Cardiac septum (tissue), 1 donor: Measurements from ENCODE around the gene MOCOS. TPM values are rescaled to one million over a fixed set of nuclear protein-coding genes. Genes with fewer than 3 reads are reported as not detected.

Source experiments
- DNase-seq: peaks from one replicate; pipeline ENCODE4 v3.0.0-alpha.2; 2020; ENCODE audit warnings: low spot score
- intact Hi-C: fragments of 100-400 bp; cut with DNase I; formaldehyde crosslinking; loops from one replicate; pipeline ENCODE4 v1.14.0; 2022
- total RNA-seq: library from RNA; stranded (reverse); fragmentation: NEBNext Ultra II Directional; extraction: Animal tissue kit (Norgen Biotek cat#: 25700); gene quantifications from one replicate; pipeline ENCODE4 v1.2.1, GENCODE V29; 2021
- donor health status: DM: no; HTN: no; CAD: no.

MOCOS gene
- total RNA-seq, 1 donor from 2014 or later, result 0.38 TPM

GRCh38 chr18:36250827-36251226 is 63.5 kb downstream of the MOCOS start:
- DNase-seq, result no peak
- intact Hi-C loops, result no loop called here

DNA sequence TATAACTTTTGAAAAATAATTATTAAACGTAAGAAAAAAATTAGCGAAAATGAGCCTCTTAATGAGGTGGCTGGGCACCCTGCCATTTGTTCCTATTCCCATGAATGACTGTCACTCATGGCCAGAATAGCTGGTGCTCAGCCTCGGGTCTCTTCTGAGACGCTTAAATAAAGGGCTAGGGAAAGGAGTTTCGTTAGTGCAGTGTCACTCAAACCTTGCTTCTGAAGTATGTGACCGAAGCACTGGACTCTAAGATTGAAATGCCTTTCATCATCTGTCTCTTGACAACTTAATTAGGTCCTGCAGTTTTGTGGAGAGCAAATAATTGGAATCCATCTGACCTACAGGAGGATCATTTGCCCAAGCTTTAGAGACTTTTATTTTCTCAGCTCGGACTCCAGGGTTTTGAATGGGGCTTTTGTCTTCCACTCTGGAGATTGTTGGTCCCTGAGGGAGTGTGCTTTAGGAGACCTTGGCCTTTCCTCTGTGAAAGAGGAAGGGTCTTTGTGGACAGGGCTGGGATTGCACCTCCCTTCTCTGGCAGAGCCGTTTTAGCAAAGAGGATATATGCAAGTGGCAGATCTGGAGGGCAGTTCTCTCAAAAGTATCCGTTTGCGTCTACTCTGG is 67.9 kb downstream of the MOCOS start:
- DNase-seq, result no peak
- intact Hi-C loops, result no loop called here

DNA sequence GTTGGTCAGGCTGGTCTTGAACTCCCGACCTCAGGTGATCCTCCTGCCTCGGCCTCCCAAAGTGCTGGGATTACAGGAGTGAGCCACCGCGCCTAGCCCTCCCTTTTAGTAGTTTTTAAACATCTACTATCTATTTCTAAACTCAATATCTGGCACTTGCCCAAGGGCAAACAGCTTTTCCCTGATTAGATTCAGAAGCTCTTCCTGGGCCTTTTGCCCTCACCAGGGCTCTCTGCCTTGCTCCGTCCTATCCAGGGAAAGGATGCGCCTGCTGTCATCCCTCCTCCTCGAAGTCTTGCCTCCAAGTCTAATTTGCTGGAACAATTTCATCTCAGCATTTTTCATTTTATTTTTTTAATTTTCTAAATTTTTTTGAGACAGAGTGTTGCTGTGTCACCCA is 68.8 kb downstream of the MOCOS start:
- intact Hi-C loops, result no loop called here
- no peak for DNase-seq

DNA sequence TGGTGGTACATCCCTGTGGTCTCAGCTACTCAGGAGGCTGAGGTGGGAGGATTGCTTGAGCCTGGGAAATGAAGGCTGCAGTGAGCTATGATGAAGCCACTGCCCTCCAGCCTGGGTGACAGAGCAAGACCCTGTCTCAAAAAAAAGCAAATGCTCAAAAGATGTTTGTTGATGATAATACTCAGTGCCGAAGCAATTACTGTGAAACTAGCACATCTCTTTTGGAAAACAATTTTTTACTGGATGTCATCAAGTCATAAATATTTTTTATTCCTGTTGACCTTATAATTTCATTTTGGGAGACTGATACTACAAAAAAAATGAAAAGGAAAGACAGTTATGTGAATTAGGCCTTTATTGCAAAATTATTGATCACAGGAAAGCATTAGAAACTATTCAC is 75.7 kb downstream of the MOCOS start:
- intact Hi-C loops, result no loop called here
- no peak for DNase-seq

DNA sequence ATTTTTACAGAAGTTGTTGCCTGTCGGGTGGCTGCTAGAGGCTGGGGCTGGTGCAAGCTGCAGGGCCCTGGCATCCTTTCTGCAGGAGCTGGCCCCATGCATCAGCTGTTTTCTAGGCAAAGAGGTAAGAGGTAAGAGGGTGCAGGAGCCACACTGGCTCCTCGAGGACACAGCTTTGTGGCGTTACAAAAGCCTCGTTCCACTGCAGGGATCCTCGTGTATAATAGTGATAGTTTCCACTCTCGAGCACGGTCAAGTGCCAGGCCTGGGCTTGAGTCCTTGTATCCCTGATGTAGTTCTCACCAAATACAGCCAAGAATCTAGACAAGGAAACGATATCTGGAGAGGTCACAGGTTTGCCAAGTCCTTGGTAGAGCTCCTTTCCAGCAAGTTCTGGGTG is 77.0 kb downstream of the MOCOS start:
- intact Hi-C loops, result no loop called here

GRCh38 chr18:36265015-36265414 is 77.7 kb downstream of the MOCOS start:
- intact Hi-C loops, result loop anchor here (5.0 kb wide), 1 partner anchor 253 kb away; no protein-coding TSS in a partner anchor
- no peak for DNase-seq

More for the DNA sequence above, 77.0 kb downstream of the MOCOS start:
- no peak for DNase-seq

DNA sequence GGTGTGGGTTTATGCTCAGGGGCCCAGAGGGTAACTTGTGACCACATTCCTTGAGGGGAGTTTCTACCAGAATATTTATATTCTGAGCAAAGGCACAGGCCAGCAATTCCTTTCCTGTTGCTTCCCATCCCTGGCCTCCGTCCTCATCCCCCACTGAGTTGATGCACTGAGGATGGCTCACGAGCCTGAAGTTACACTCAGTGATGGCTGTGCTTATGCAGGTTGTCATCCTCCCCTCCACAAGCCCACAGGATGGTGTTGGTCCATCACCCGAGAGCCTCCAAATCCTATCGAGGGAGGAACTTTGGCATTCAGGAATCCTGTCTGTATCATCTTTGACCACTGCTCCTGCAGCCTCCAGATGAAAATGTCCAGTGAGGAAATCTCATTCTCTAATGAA is 81.9 kb downstream of the MOCOS start:
- DNase-seq, result no peak
- intact Hi-C loops, result loop anchor here (5.0 kb wide), 1 partner anchor 257 kb away; no protein-coding TSS in a partner anchor

DNA sequence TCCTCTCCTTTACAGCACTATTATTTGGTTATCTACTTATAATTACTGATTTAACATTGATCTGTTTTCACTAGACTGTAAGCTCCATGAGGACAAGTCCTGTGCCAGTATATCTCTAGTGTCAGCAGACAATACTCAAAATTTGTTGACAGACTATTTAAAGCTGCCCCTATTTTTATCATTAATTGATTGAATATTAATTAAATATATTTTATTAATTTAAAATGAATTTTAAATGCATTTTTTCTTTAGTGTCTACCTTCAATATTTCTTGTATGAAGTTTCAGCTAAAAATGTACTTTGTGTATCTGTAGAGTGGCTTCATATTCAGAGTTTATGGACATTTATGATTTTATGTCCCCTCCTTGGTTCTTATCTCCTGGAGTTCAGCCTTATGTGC is 83.9 kb downstream of the MOCOS start:
- intact Hi-C loops, result loop anchor here (5.0 kb wide), 1 partner anchor 69 kb away; no protein-coding TSS in a partner anchor
- DNase-seq, result no peak

GRCh38 chr18:36273347-36273746 is 86.0 kb downstream of the MOCOS start:
- no peak for DNase-seq
- intact Hi-C loops, result loop anchor here (5.0 kb wide), 1 partner anchor 71 kb away; no protein-coding TSS in a partner anchor

DNA sequence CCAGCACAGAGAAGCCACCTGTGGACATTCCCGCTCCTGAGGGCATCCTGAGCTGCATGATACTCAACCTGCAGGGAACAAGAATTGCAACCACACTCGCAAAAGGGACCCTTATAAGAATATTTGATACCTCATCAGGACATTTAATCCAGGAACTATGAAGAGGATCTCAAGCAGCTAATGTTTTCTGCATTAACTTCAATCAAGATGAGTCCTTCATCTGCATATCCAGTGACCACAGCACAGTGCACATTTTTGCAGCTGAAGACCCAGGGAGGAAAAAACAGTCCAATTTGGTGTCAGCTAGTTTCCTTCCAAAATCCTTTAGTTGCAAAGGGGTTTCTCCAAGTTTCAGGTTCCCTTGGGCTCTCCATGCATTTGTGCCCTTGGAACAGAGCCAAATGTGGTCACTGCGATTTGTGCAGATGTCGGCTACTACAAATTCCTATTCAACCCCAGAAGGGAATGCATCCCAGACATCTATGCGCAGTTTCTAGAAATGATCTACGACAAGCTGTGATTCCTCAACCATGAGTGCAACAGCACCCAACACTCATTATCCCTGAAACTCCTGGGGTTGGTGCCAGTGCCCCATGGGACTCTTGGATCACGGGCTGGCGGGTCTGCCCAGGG is 86.9 kb downstream of the MOCOS start:
- DNase-seq, result no peak
- intact Hi-C loops, result loop anchor here (5.0 kb wide), 1 partner anchor 72 kb away; no protein-coding TSS in a partner anchor

DNA sequence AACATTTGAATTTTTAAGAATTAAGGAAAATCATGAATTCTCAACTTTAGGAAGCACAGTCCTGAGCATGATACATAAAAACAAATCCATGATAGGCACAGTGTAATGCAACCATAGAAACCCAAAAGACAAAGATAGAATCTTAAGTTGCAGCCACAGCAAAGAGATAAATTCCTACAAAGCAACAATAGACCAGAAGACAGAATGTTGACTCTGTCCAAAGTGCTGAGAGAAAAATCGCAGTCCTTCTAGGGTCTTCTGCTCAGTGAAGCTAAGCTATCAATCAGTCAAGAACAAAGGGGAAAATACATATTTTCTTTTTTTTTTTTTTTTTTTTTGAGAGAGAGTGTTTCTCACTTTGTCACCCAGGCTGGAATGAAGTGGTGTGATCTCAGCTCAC is 88.3 kb downstream of the MOCOS start:
- no peak for DNase-seq
- intact Hi-C loops, result no loop called here

DNA sequence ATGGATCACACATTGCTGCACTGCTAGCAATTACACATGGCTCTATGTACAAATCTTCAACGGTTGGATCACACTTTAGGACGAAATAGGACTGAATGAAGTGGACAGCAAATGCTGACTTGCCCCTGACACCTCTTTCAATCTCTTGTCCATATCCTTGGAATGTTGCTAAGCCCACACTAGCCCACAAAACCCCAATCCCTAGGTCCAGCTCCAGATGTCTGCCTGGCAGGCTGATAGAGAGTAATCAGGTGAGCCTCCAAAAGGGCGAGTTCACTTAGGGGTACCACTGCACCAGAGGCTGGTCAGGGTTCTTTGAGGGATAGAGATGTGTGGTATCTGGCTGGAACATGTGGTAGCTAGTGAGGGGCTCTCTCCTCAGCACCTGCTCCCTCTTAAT is 91.7 kb downstream of the MOCOS start:
- DNase-seq, result no peak
- intact Hi-C loops, result no loop called here

GRCh38 chr18:36281936-36282335 is 94.6 kb downstream of the MOCOS start:
- intact Hi-C loops, result loop anchor here (5.0 to 10.0 kb wide), 3 partner anchors 95 to 527 kb away; partner anchors contain the start of gene MOCOS
- DNase-seq, result no peak

GRCh38 chr18:36283448-36283847 is 96.2 kb downstream of the MOCOS start:
- intact Hi-C loops, result loop anchor here (5.0 to 10.0 kb wide), 3 partner anchors 96 to 529 kb away; partner anchors contain the start of gene MOCOS
- no peak for DNase-seq

GRCh38 chr18:36284268-36284667 is 97.0 kb downstream of the MOCOS start:
- intact Hi-C loops, result loop anchor here (2.0 to 10.0 kb wide), 4 partner anchors 97 to 529 kb away; partner anchors contain the start of gene MOCOS
- DNase-seq, result no peak

- intact Hi-C loops, result loop anchor here (2.0 to 10.0 kb wide), 4 partner anchors 97 to 530 kb away; partner anchors contain the start of gene MOCOS
- no peak for DNase-seq
Observed at GRCh38 chr18:36284671-36285295, 97.5 kb downstream of the MOCOS start.

- intact Hi-C loops, result loop anchor here (10.0 kb wide), 1 partner anchor 533 kb away; no protein-coding TSS in a partner anchor
- DNase-seq, result no peak
Observed at GRCh38 chr18:36287653-36288052, 100.4 kb downstream of the MOCOS start.

- intact Hi-C loops, result loop anchor here (10.0 kb wide), 1 partner anchor 534 kb away; no protein-coding TSS in a partner anchor
- no peak for DNase-seq
Observed at GRCh38 chr18:36288689-36289088, 101.4 kb downstream of the MOCOS start.

DNA sequence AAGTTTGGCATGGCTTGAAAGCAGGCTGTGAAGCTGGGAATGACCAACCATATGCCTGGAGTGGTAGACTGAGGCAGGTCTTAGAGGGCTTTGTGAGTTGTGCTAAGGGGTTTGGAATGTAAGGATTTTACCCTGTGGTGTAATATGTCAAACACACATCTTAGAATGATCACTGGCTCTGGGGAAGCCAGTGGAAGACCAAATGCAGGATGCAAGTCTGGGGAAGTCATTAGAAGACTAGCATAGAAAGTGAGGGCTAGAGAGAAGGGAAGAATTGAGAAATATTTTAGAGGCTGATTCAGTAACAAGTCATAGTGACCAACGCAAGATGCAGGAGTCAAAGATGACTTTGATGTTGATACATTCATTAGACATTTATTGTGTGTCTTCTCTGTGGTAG is 106.7 kb downstream of the MOCOS start:
- no peak for DNase-seq
- intact Hi-C loops, result loop anchor here (5.0 to 10.0 kb wide), 2 partner anchors 371 to 518 kb away; no protein-coding TSS in a partner anchor

DNA sequence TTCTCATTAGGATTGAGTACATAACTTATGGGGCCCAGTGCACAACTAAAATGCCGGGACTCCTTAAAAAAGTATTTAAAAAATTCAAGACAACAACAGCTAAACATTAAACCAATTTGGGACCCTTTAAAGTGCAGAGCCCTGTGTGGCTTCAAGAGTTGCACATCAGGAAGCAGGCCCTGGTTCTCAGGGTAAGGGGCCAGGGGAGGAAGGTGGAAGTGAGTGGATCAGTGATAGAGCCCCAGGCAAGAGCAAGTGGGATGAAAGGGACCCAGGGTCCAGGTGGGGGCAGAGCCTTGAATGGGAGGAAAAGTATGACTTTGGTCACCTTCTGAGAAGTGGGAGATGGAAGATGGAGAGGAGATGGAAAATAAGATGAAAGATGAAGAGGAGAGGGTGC is 107.9 kb downstream of the MOCOS start:
- intact Hi-C loops, result loop anchor here (5.0 to 10.0 kb wide), 4 partner anchors 72 to 370 kb away; no protein-coding TSS in a partner anchor
- DNase-seq, result no peak
